Endothelial cell of umbilical vein (primary cell): Measurements from ENCODE around the gene LUZP2. TPM values are rescaled to one million over a fixed set of nuclear protein-coding genes. Genes with fewer than 3 reads are reported as not detected.

Experiments used
- BruUV-seq: library from RNA; stranded (reverse); fragments of 400-500 nt; replicated peaks from 2 replicates; lab custom pipeline; 2021; lab: Mats Ljungman, UMichigan
- CTCF ChIA-PET: fragments of 300-600, 350-600 bp; sonication (Branson Sonifier 250); formaldehyde crosslinking; loops from one replicate; lab custom pipeline; 2021; ENCODE audit warnings: antibody characterized with exemption, inconsistent platforms; lab: Charles Lee
- POLR2A ChIA-PET: fragments of 300-600, 350-600 bp; sonication (Branson Sonifier 250); formaldehyde crosslinking; loops from one replicate; lab custom pipeline; 2021; ENCODE audit warnings: antibody characterized with exemption, inconsistent platforms; lab: Charles Lee
- DNase-seq: peaks from one replicate; pipeline ENCODE4 v3.0.0-alpha.2; 2011; ENCODE audit warnings: low read depth, low spot score
- FAIRE-seq: peaks from 2 replicates; lab custom pipeline; 2011; peaks lifted over from hg19 to GRCh38; lab: Jason Lieb, UNC
- H2AFZ ChIP-seq: 2 replicates; pipeline ENCODE4 v1.6.0; 2012; ENCODE audit warnings: low read depth, low read length, control low read depth, inconsistent platforms
- H3K27ac ChIP-seq: 2 replicates; pipeline ENCODE4 v1.5.1; 2011; ENCODE audit warnings: low read depth, mild to moderate bottlenecking, control low read depth, low read length, moderate library complexity; ENCODE audit not compliant: insufficient read depth
- H3K27me3 ChIP-seq, 2 experiments: 2 replicates each; pipeline versions ENCODE4 v1.6.0 to v1.6.1; 2011; ENCODE audit warnings: low read length in 2 of 2, mixed read lengths in 1 of 2; ENCODE audit not compliant: control insufficient read depth in 2 of 2, insufficient read depth in 2 of 2
- H3K36me3 ChIP-seq, 2 experiments: 2 replicates in 1 of 2; 3 replicates in 1 of 2; pipeline ENCODE4 v1.5.1; 2011; ENCODE audit warnings: low read length in 2 of 2, mild to moderate bottlenecking in 1 of 2, moderate library complexity in 1 of 2; ENCODE audit not compliant: control insufficient read depth in 2 of 2, insufficient read depth in 2 of 2; ENCODE audit errors: extremely low read depth in 1 of 2
- H3K4me1 ChIP-seq: 3 replicates; pipeline ENCODE4 v1.5.1; 2011; ENCODE audit warnings: mild to moderate bottlenecking, low read length; ENCODE audit not compliant: control insufficient read depth, insufficient read depth; ENCODE audit errors: extremely low read depth
- H3K4me2 ChIP-seq: 2 replicates; pipeline ENCODE4 v1.6.1; 2011; ENCODE audit warnings: low read length, control low read depth, mixed read lengths; ENCODE audit not compliant: insufficient read depth
- H3K4me3 ChIP-seq, 3 experiments: fragments of 200-600 bp in 1 of 3; sonication (generic), shearing (Covaris generic) in 1 of 3; replicated peaks in 1 of 3; 2 replicates each; pipeline ENCODE4 v1.5.1; 2011 to 2016; ENCODE audit warnings: control low read depth in 3 of 3, low read length in 3 of 3, mild to moderate bottlenecking in 2 of 3, inconsistent platforms in 1 of 3, low read depth in 1 of 3, moderate library complexity in 1 of 3; ENCODE audit not compliant: insufficient read depth in 1 of 3
- H3K79me2 ChIP-seq: 2 replicates; pipeline ENCODE4 v1.6.0; 2012; ENCODE audit warnings: low read length, inconsistent platforms; ENCODE audit not compliant: control insufficient read depth, insufficient read depth
- H3K9ac ChIP-seq: replicated peaks from 2 replicates; pipeline ENCODE3; 2011; ENCODE audit warnings: low read length, control low read depth; ENCODE audit not compliant: insufficient read depth; ENCODE audit errors: extremely low read depth
- H3K9me1 ChIP-seq: replicated peaks from 3 replicates; pipeline ENCODE4 v1.6.0; 2011; ENCODE audit warnings: mild to moderate bottlenecking, low read length; ENCODE audit not compliant: control insufficient read depth, insufficient read depth; ENCODE audit errors: extremely low read depth
- H3K9me3 ChIP-seq: replicated peaks from 2 replicates; pipeline ENCODE4 v1.5.1; 2012; ENCODE audit warnings: low read length, inconsistent platforms; ENCODE audit not compliant: control insufficient read depth, insufficient read depth
- H4K20me1 ChIP-seq: replicated peaks from 2 replicates; pipeline ENCODE3; 2011; ENCODE audit warnings: mild to moderate bottlenecking, low read length; ENCODE audit not compliant: control insufficient read depth, insufficient read depth; ENCODE audit errors: extremely low read depth
- EZH2 ChIP-seq: IDR thresholded peaks from 2 replicates; pipeline ENCODE4 v1.6.1; 2012; ENCODE audit warnings: borderline replicate concordance, low read depth, mild to moderate bottlenecking, moderate library complexity, low read length, inconsistent platforms; ENCODE audit not compliant: severe bottlenecking
- GATA2 ChIP-seq: IDR thresholded peaks from 2 replicates; pipeline ENCODE4 v1.7.0; 2011; ENCODE audit warnings: low read depth, mild to moderate bottlenecking, moderate library complexity, mixed read lengths, low read length; ENCODE audit not compliant: insufficient read length, insufficient read depth
- JUN ChIP-seq: IDR thresholded peaks from 2 replicates; pipeline ENCODE4 v1.6.1; 2011; ENCODE audit warnings: borderline replicate concordance, low read depth; ENCODE audit not compliant: insufficient read length, insufficient read depth
- MYC ChIP-seq: IDR thresholded peaks from one replicate; pipeline ENCODE4 v1.6.1; 2011; ENCODE audit warnings: mild to moderate bottlenecking, low read depth, low read length
- POLR2AphosphoS5 ChIP-seq: IDR thresholded peaks from 2 replicates; pipeline ENCODE4 v1.6.1; 2012; ENCODE audit warnings: low read depth, mild to moderate bottlenecking, control low read depth, low read length, moderate library complexity; ENCODE audit not compliant: insufficient read depth
- dilution Hi-C: fragments of 300-500 bp; cut with MboI; formaldehyde crosslinking; loops from one replicate; pipeline ENCODE4 v1.15.0; 2019; ENCODE audit warnings: low sequenced_read_pairs; ENCODE audit not compliant: extremely low pct_ligation_motif_present
- intact Hi-C: fragments of 100-400 bp; cut with micrococcal nuclease; formaldehyde crosslinking; loops from one replicate; pipeline ENCODE4 v1.10.0; 2022
- polyA plus RNA-seq, 4 experiments: library from polyadenylated mRNA; depleted of rRNA in 3 of 4; stranded (reverse) in 3 of 4; unstranded in 1 of 4; fragments of >200 nt; gene quantifications; 2 replicates each; pipeline versions ENCODE4 v1.2.1 to v1.2.3, GENCODE V29; 2011 to 2012; ENCODE audit warnings: missing spikeins in 1 of 4
- total RNA-seq: library from RNA; stranded (reverse); gene quantifications from 2 replicates; pipeline ENCODE4 v1.2.3, GENCODE V29; 2021
- TF ChIP-seq, protein P1 (sequence below), 2 donors: IDR thresholded peaks; 1 replicate in 1 of 2; 2 replicates in 1 of 2; pipeline ENCODE4 v1.5.1; 2011; ENCODE audit warnings: low read length in 2 of 2, mild to moderate bottlenecking in 2 of 2, moderate library complexity in 2 of 2, control low read depth in 1 of 2, inconsistent platforms in 1 of 2, low read depth in 1 of 2; ENCODE audit not compliant: insufficient read depth in 1 of 2; ENCODE audit errors: extremely low read depth in 1 of 2
- TF ChIP-seq, protein P2 (sequence below): IDR thresholded peaks from 2 replicates; pipeline ENCODE4 v1.6.1; 2011; ENCODE audit not compliant: insufficient read depth, insufficient read length

The LUZP2 gene
- total and polyA plus RNA-seq, 2 donors (not counting 3 experiments of a cell fraction or from before 2014, with no cell fraction given) = 0.07 TPM; not detected in 1

DNA sequence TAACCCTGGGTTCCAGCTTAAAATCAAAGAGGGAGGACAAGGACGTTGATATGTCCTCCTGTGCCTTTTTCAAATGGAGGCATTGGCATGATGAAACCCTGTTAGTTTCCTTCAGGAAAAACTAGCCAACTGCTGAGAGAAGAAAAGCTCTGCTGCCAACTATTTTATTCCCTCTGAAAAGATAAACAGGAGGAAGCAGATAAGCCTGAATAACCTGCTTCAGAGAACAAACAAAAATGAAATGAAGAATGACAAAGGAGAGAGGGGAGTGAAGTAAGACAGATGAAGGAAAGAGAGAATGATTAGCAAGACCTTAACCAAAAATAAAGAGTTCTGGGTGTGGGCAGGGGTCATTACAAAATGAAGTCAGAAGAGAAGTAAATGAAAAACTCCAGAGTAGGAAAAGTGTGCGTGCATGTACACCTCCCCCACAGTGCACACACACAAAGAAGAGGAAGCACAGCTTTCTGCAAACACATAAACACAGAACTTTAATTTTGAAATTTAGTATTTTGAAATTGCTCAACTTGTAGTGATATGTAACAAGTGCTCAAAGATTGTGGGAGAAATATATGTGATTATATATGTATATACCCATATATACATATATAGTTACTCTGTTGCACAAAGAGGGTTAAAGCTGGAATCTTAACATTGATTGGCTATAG, 332.2 kb downstream of the LUZP2 start:
- CTCF ChIA-PET = interaction anchor here (1.2 to 1.3 kb wide), 2 partner anchors 13 to 44 kb away, joined by 3 read pairs; no protein-coding TSS in a partner anchor
- peak overlapping the region; percentile 38 for H3K9ac ChIP-seq
- intact Hi-C loops = no loop called here

DNA sequence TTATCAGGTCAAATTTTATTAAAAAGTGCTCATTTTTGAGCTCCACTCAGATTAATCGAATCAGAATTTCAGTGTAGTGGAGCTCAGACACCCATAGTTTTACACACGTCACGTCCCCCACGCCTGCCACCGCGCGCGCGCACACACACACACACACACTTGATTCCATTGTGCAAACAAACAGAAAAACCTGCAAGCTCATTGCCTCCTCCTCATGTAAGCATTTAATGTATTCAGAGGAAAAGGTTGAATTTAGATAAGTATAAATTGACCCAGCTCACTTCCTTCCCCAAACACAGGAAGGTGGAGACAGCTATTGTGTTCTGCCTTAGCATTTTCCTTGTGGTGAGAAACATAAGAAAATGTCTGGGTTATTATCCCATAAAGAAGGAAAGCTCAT, 336.7 kb downstream of the LUZP2 start:
- CTCF ChIA-PET = interaction anchor here (0.6 to 1.4 kb wide), 4 partner anchors 8 to 1490 kb away, joined by 3 to 4 read pairs (median 4); no protein-coding TSS in a partner anchor

More for the DNA sequence above, 332.2 kb downstream of the LUZP2 start:
- FAIRE-seq (no peak), DNase-seq (peak; percentile 59)
- POLR2A ChIA-PET = no interaction called here
- peak overlapping the region; percentile 46 for H3K4me2 ChIP-seq
- TF ChIP-seq, protein P1, sequence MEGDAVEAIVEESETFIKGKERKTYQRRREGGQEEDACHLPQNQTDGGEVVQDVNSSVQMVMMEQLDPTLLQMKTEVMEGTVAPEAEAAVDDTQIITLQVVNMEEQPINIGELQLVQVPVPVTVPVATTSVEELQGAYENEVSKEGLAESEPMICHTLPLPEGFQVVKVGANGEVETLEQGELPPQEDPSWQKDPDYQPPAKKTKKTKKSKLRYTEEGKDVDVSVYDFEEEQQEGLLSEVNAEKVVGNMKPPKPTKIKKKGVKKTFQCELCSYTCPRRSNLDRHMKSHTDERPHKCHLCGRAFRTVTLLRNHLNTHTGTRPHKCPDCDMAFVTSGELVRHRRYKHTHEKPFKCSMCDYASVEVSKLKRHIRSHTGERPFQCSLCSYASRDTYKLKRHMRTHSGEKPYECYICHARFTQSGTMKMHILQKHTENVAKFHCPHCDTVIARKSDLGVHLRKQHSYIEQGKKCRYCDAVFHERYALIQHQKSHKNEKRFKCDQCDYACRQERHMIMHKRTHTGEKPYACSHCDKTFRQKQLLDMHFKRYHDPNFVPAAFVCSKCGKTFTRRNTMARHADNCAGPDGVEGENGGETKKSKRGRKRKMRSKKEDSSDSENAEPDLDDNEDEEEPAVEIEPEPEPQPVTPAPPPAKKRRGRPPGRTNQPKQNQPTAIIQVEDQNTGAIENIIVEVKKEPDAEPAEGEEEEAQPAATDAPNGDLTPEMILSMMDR (IDR thresholded peaks at IDR 0.05; ENCODE audit: extremely low read depth in 1 of 2, insufficient read depth in 1 of 2, low read depth in 1 of 2, low read length in 2 of 2) = no peak
- no peak for TF ChIP-seq JUN
- no peak overlapping the region for H3K4me3 ChIP-seq
- no TSS peak for BruUV-seq
- peaks cover 28% of the 10 kb centered on the region for H3K4me1 ChIP-seq
- no peaks in the 10 kb centered on the region for H3K9me3 ChIP-seq
- no peaks in the 10 kb centered on the region for H3K9me1 ChIP-seq
- peak overlapping the region; percentile 88 for H2AFZ ChIP-seq
- no peak overlapping the region for H3K27ac ChIP-seq
- no peaks in the 10 kb centered on the region for H3K27me3 ChIP-seq
- dilution Hi-C loops = no loop called here
- H4K20me1 ChIP-seq = no peaks in the 10 kb centered on the region
- no peaks in the 10 kb centered on the region for H3K79me2 ChIP-seq
- H3K36me3 ChIP-seq = no peaks in the 10 kb centered on the region

More for the DNA sequence above, 336.7 kb downstream of the LUZP2 start:
- H3K4me2 ChIP-seq = peak overlapping the region; percentile 74
- H2AFZ ChIP-seq = peak overlapping the region; percentile 25
- no peaks in the 10 kb centered on the region for H3K79me2 ChIP-seq
- no peaks in the 10 kb centered on the region for H3K36me3 ChIP-seq
- H4K20me1 ChIP-seq = no peaks in the 10 kb centered on the region
- no peaks in the 10 kb centered on the region for H3K9me3 ChIP-seq
- H3K4me1 ChIP-seq = peaks cover 26% of the 10 kb centered on the region
- FAIRE-seq (peak; percentile 74), DNase-seq (peak; percentile 73)
- peak overlapping the region; percentile 34 for H3K27ac ChIP-seq
- no TSS peak for BruUV-seq
- no peaks in the 10 kb centered on the region for H3K9me1 ChIP-seq
- POLR2A ChIA-PET = no interaction called here
- H3K27me3 ChIP-seq = no peaks in the 10 kb centered on the region
- H3K4me3 ChIP-seq = no peak overlapping the region
- dilution Hi-C loops (no loop called here), intact Hi-C loops (loop anchor here (5.0 to 10.0 kb wide), 2 partner anchors 249 to 1394 kb away; no protein-coding TSS in a partner anchor)
- H3K9ac ChIP-seq = no peak overlapping the region
- no peak for TF ChIP-seq EZH2
- TF ChIP-seq MYC = no peak
- TF ChIP-seq, protein P2, sequence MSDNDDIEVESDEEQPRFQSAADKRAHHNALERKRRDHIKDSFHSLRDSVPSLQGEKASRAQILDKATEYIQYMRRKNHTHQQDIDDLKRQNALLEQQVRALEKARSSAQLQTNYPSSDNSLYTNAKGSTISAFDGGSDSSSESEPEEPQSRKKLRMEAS = no peak
- TF ChIP-seq GATA2 = peak; percentile 52
- peak; percentile 24 for TF ChIP-seq POLR2AphosphoS5
